Keratinocyte (primary cell): ENCODE measurements around the gene SERPINI1. TPM values are rescaled to one million over a fixed set of nuclear protein-coding genes. Genes with fewer than 3 reads are reported as not detected.

Experiments used
- DNase-seq: peaks from one replicate; pipeline ENCODE4 v3.0.0-alpha.2; 2011; ENCODE audit warnings: low read depth, missing footprints, low spot score
- FAIRE-seq: peaks from 2 replicates; lab custom pipeline; 2011; peaks lifted over from hg19 to GRCh38; lab: Jason Lieb, UNC
- H2AFZ ChIP-seq: 2 replicates; pipeline ENCODE4 v1.6.0; 2012; ENCODE audit warnings: low read length, control low read depth, inconsistent platforms; ENCODE audit not compliant: control insufficient read depth
- H3K27ac ChIP-seq: 2 replicates; pipeline ENCODE4 v1.5.1; 2011; ENCODE audit warnings: low read length; ENCODE audit not compliant: control insufficient read depth, insufficient read depth
- H3K27me3 ChIP-seq: 3 replicates; pipeline ENCODE4 v1.6.0; 2011; ENCODE audit warnings: low read length; ENCODE audit not compliant: control insufficient read depth, insufficient read depth; ENCODE audit errors: extremely low read depth
- H3K36me3 ChIP-seq, 2 experiments: 2 replicates in 1 of 2; 3 replicates in 1 of 2; pipeline ENCODE4 v1.5.1; 2011; ENCODE audit warnings: low read length in 2 of 2, mild to moderate bottlenecking in 1 of 2; ENCODE audit not compliant: control insufficient read depth in 2 of 2, insufficient read depth in 2 of 2; ENCODE audit errors: extremely low read depth in 1 of 2
- H3K4me1 ChIP-seq: 3 replicates; pipeline ENCODE4 v1.5.1; 2011; ENCODE audit warnings: low read length; ENCODE audit not compliant: control insufficient read depth, insufficient read depth; ENCODE audit errors: extremely low read depth
- H3K4me2 ChIP-seq: 3 replicates; pipeline ENCODE4 v1.6.0; 2011; ENCODE audit warnings: low read depth, low read length; ENCODE audit not compliant: control insufficient read depth, insufficient read depth; ENCODE audit errors: extremely low read depth
- H3K4me3 ChIP-seq, 3 experiments: fragments of 200-600 bp in 1 of 3; sonication (generic) in 1 of 3; 2 replicates in 2 of 3; 3 replicates in 1 of 3; pipeline ENCODE4 v1.5.1; 2011 to 2016; ENCODE audit warnings: low read length in 3 of 3, mild to moderate bottlenecking in 3 of 3, control low read depth in 2 of 3, inconsistent platforms in 1 of 3, low read depth in 1 of 3, mixed read lengths in 1 of 3, mixed run types in 1 of 3, moderate library complexity in 1 of 3; ENCODE audit not compliant: control insufficient read depth in 2 of 3, insufficient read depth in 2 of 3; ENCODE audit errors: extremely low read depth in 1 of 3
- H3K79me2 ChIP-seq: 2 replicates; pipeline ENCODE4 v1.6.0; 2012; ENCODE audit warnings: low read length; ENCODE audit not compliant: control insufficient read depth, insufficient read depth
- H3K9ac ChIP-seq: 3 replicates; pipeline ENCODE4 v1.6.0; 2011; ENCODE audit warnings: low read length; ENCODE audit not compliant: control insufficient read depth, insufficient read depth; ENCODE audit errors: extremely low read depth
- H3K9me1 ChIP-seq: 3 replicates; pipeline ENCODE4 v1.6.0; 2011; ENCODE audit warnings: low read length; ENCODE audit not compliant: control insufficient read depth, insufficient read depth; ENCODE audit errors: extremely low read depth
- H3K9me3 ChIP-seq: 2 replicates; pipeline ENCODE4 v1.5.1; 2012; ENCODE audit warnings: low read depth, low read length; ENCODE audit not compliant: control insufficient read depth
- H4K20me1 ChIP-seq: 3 replicates; pipeline ENCODE4 v1.6.0; 2011; ENCODE audit warnings: low read length; ENCODE audit not compliant: control insufficient read depth, insufficient read depth; ENCODE audit errors: extremely low read depth
- CTCF ChIP-seq, 3 experiments: IDR thresholded peaks in 1 of 3; conservative IDR thresholded peaks in 1 of 3; optimal IDR thresholded peaks in 1 of 3; 2 replicates in 2 of 3; 3 replicates in 1 of 3; pipeline versions ENCODE3 to v1.5.1; 2011; ENCODE audit warnings: low read length in 3 of 3, mild to moderate bottlenecking in 3 of 3, moderate library complexity in 2 of 3, control low read depth in 1 of 3, inconsistent platforms in 1 of 3; ENCODE audit not compliant: insufficient read depth in 2 of 3; ENCODE audit errors: extremely low read depth in 1 of 3
- EZH2 ChIP-seq: IDR thresholded peaks from one replicate; pipeline ENCODE4 v1.6.1; 2012; ENCODE audit warnings: inconsistent platforms, mild to moderate bottlenecking, low read length, moderate library complexity
- dilution Hi-C: fragments of 300-500 bp; cut with MboI; formaldehyde crosslinking; loops from one replicate; pipeline ENCODE4 v1.7.0; 2020; ENCODE audit warnings: low sequenced_read_pairs; ENCODE audit not compliant: extremely low pct_ligation_motif_present
- polyA plus RNA-seq, 5 experiments: library from polyadenylated mRNA; depleted of rRNA in 3 of 5; stranded (reverse) in 3 of 5; stranded (forward) in 1 of 5; unstranded in 1 of 5; fragments of >200 nt; gene quantifications; 1 replicate in 1 of 5; 2 replicates in 3 of 5; 3 replicates in 1 of 5; pipeline versions ENCODE4 v1.2.1 to v1.2.3, GENCODE V29; 2011 to 2012; ENCODE audit warnings: missing spikeins in 2 of 5, low read depth in 1 of 5, low replicate concordance in 1 of 5
- small RNA-seq, 3 experiments: library from RNA; depleted of rRNA; stranded (forward); fragments of <200 nt; gene quantifications; one replicate each; pipeline ENCODE3, GENCODE V24; 2012; ENCODE audit warnings: low read depth in 3 of 3, low replicate concordance in 1 of 3; ENCODE audit not compliant: insufficient read length in 3 of 3

The SERPINI1 gene
- polyA plus RNA-seq, 1 donor (not counting 4 experiments of a cell fraction or from before 2014, with no cell fraction given) = 5.5 TPM

- Histone ChIP-seq H3K4me3 (no peak overlapping the region), H4K20me1 (no peaks in the 10 kb centered on the region), H3K9ac (no peak overlapping the region), H3K36me3 (no peaks in the 10 kb centered on the region), H3K27me3 (no peaks in the 10 kb centered on the region), H3K9me3 (no peaks in the 10 kb centered on the region), H3K79me2 (no peaks in the 10 kb centered on the region), H3K27ac (no peak overlapping the region), H2AFZ (no peak overlapping the region), H3K9me1 (no peaks in the 10 kb centered on the region), H3K4me2 (no peak overlapping the region), H3K4me1 (peaks cover 5% of the 10 kb centered on the region)
- dilution Hi-C loops = no loop called here
- FAIRE-seq (no peak), DNase-seq (no peak)
- peak in 1 of 3 experiments; percentile 24 for TF ChIP-seq CTCF (optimal IDR thresholded peaks at IDR 0.05 in 1 of 3, IDR thresholded peaks at IDR 0.05 in 1 of 3, conservative IDR thresholded peaks at IDR 0.05 in 1 of 3; ENCODE audit: extremely low read depth in 1 of 3, insufficient read depth in 2 of 3, low read length in 3 of 3)
- TF ChIP-seq EZH2 = no peak
Observed at GRCh38 chr3:167872941-167873340, 137.4 kb downstream of the SERPINI1 start.

- no peaks in the 10 kb centered on the region for H3K27me3 ChIP-seq
- no peak for FAIRE-seq
Observed at GRCh38 chr3:167874671-167875372, 139.3 kb downstream of the SERPINI1 start.

More at GRCh38 chr3:167874671-167875372, 139.3 kb downstream of the SERPINI1 start:
- Histone ChIP-seq H3K4me2 (no peak overlapping the region), H3K9me3 (no peaks in the 10 kb centered on the region), H4K20me1 (no peaks in the 10 kb centered on the region), H3K4me3 (no peak overlapping the region), H3K4me1 (peaks cover 5% of the 10 kb centered on the region), H3K27ac (no peak overlapping the region), H3K9me1 (no peaks in the 10 kb centered on the region), H3K9ac (no peak overlapping the region), H3K36me3 (no peaks in the 10 kb centered on the region), H2AFZ (no peak overlapping the region), H3K79me2 (no peaks in the 10 kb centered on the region)
- TF ChIP-seq CTCF (optimal IDR thresholded peaks at IDR 0.05 in 1 of 3, IDR thresholded peaks at IDR 0.05 in 1 of 3, conservative IDR thresholded peaks at IDR 0.05 in 1 of 3; ENCODE audit: extremely low read depth in 1 of 3, insufficient read depth in 2 of 3, low read length in 3 of 3) (no peak), EZH2 (no peak)
- no peak for DNase-seq
- dilution Hi-C loops = no loop called here

Small RNA genes lying within 50 kb of the gene (small RNA-seq; reads per million reads assigned to genes)
- gene HMGN1P8 = 0 reads per million in 3 experiments

Other genes with a start within 250 kb of the SERPINI1 start
- 0.01 TPM in 1 of 3 replicates, not detected in the others for gene WDR49, start 81.8 kb upstream of the SERPINI1 start, polyA plus RNA-seq
- 66.7 to 131 TPM (median 79.3 TPM) in 3 replicates for gene PDCD10, start 829 bp upstream of the SERPINI1 start, polyA plus RNA-seq